AG04449 (cell line): ENCODE data around the gene GALNT6.

Experiments
- CTCF ChIA-PET: fragments of 350-600 bp; formaldehyde crosslinking; extraction: SDS; loops from one replicate; lab custom pipeline; 2021; ENCODE audit warnings: antibody characterized with exemption; lab: Yijun Ruan, JAX
- POLR2A ChIA-PET: fragments of 400-600, 350-600 bp; formaldehyde crosslinking; extraction: SDS; loops from one replicate; lab custom pipeline; 2020; ENCODE audit warnings: antibody characterized with exemption, inconsistent platforms; lab: Yijun Ruan, JAX
- DNase-seq: peaks from one replicate; pipeline ENCODE4 v3.0.0-alpha.2; 2010; ENCODE audit warnings: low read depth, low spot score
- H3K4me3 ChIP-seq: 2 replicates; pipeline ENCODE4 v1.5.1; 2011; ENCODE audit warnings: low read depth, mild to moderate bottlenecking, control low read depth, low read length
- TF ChIP-seq, protein P1 (sequence below): IDR thresholded peaks from one replicate; pipeline ENCODE4 v1.5.1; 2011; ENCODE audit warnings: mild to moderate bottlenecking, moderate library complexity, low read length, control low read depth, inconsistent platforms; ENCODE audit not compliant: insufficient read depth; ENCODE audit errors: missing control alignments

Gene GALNT6

GRCh38 chr12:51430196-51430895 lies 39.1 kb upstream of the GALNT6 start:
- ChIA-PET POLR2A (no interaction called here), CTCF (interaction anchor here (0.8 to 14.7 kb wide), 5 partner anchors 10 to 445 kb away, joined by 3 to 234 read pairs (median 7); no protein-coding TSS in a partner anchor)
- no peak overlapping the region for H3K4me3 ChIP-seq
- no peak for DNase-seq
- TF ChIP-seq, protein P1, sequence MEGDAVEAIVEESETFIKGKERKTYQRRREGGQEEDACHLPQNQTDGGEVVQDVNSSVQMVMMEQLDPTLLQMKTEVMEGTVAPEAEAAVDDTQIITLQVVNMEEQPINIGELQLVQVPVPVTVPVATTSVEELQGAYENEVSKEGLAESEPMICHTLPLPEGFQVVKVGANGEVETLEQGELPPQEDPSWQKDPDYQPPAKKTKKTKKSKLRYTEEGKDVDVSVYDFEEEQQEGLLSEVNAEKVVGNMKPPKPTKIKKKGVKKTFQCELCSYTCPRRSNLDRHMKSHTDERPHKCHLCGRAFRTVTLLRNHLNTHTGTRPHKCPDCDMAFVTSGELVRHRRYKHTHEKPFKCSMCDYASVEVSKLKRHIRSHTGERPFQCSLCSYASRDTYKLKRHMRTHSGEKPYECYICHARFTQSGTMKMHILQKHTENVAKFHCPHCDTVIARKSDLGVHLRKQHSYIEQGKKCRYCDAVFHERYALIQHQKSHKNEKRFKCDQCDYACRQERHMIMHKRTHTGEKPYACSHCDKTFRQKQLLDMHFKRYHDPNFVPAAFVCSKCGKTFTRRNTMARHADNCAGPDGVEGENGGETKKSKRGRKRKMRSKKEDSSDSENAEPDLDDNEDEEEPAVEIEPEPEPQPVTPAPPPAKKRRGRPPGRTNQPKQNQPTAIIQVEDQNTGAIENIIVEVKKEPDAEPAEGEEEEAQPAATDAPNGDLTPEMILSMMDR = no peak

DNA sequence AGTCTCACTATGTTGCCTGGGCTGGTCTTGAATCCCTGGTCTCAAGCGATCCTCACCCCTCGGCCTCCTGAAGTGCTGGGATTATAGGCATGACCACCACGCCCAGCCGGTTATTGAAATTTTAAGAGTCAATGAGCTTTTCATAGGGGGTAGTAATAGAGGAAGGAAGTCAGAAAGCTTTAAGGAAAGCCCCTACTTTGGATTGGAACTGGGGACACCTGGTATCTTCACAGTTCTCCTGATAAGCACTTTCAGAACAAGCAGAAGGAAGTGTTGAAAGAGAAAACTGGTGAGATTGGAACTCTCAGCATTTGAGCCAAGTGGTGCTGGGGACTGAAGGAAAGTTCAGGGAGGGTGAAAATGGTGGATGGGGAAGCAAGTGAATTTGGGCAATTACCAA lies 38.5 kb upstream of the GALNT6 start:
- no peak overlapping the region for H3K4me3 ChIP-seq
- POLR2A ChIA-PET = no interaction called here
- CTCF ChIA-PET = interaction anchor here (1.2 to 14.7 kb wide), 4 partner anchors 9 to 445 kb away, joined by 5 to 234 read pairs (median 9); no protein-coding TSS in a partner anchor
- no peak for DNase-seq
- TF ChIP-seq, protein P1 = no peak

DNA sequence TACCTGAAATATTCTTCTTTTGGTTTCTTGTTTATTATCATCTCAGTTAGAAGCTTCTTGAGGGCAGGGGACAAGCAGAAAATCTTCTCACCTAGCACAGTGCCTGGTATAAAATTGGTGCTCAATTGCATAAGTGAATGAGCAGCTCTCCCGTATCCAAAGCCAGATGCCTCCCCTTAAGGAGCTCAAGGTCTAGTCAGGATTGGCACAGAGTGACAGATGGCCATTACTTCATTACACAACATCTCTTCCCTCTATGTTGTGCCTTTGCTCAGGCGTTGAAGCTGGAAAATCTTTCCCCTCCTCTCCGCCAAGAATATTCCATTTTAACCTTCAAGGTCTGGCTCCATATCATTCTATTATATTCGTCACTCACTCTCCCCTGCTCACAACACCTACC lies 37.0 kb upstream of the GALNT6 start:
- CTCF ChIA-PET = interaction anchor here (0.6 to 14.7 kb wide), 7 partner anchors 13 to 447 kb away, joined by 3 to 234 read pairs (median 3); no protein-coding TSS in a partner anchor
- TF ChIP-seq, protein P1 = no peak

GRCh38 chr12:51424662-51425539 lies 33.7 kb upstream of the GALNT6 start, which contains the start of gene SLC4A8:
SLC4A8 (plus strand) TSS chr12:51424831; CDS start chr12:51424988, 157 bp downstream.
- no peak for DNase-seq
- POLR2A ChIA-PET = no interaction called here
- TF ChIP-seq, protein P1 = peak; percentile 94
- peak within 1 kb of the TSS; percentile 85 for H3K4me3 ChIP-seq
- CTCF ChIA-PET = interaction anchor here (0.6 to 14.7 kb wide), 21 partner anchors 8 to 449 kb away, joined by 3 to 234 read pairs (median 5); no protein-coding TSS in a partner anchor

More for the DNA sequence above, 37.0 kb upstream of the GALNT6 start:
- no peak overlapping the region for H3K4me3 ChIP-seq
- DNase-seq = no peak
- POLR2A ChIA-PET = no interaction called here

- CTCF ChIA-PET = interaction anchor here (0.6 to 14.7 kb wide), 23 partner anchors 8 to 470 kb away, joined by 3 to 234 read pairs (median 5); no protein-coding TSS in a partner anchor
- peak overlapping the region; percentile 85 for H3K4me3 ChIP-seq
- POLR2A ChIA-PET = no interaction called here
- TF ChIP-seq, protein P1 = no peak
- DNase-seq = no peak
These were observed 33.0 kb upstream of the GALNT6 start for GRCh38 chr12:51424094-51424661.
